H1 (cell line): Measurements from ENCODE around the gene FGR. TPM values are rescaled to one million over a fixed set of nuclear protein-coding genes. Genes with fewer than 3 reads are reported as not detected.

Experiments
- CTCF ChIA-PET: fragments of 300-600 bp; sonication (Branson Sonifier 250); formaldehyde crosslinking; loops from one replicate; lab custom pipeline; 2021; ENCODE audit not compliant: partially characterized antibody; lab: Charles Lee
- POLR2A ChIA-PET: fragments of 300-600 bp; sonication (Branson Sonifier 250); formaldehyde crosslinking; loops from one replicate; lab custom pipeline; 2021; ENCODE audit warnings: inconsistent platforms; ENCODE audit not compliant: partially characterized antibody; lab: Charles Lee
- DNase-seq, 2 experiments: peaks; one replicate each; pipeline versions ENCODE4 v3.0.0 to v3.0.0-alpha.2; 2010 to 2022; ENCODE audit warnings: low spot score in 2 of 2, low read depth in 1 of 2, mixed read lengths in 1 of 2
- FAIRE-seq: peaks from 2 replicates; lab custom pipeline; 2011; peaks lifted over from hg19 to GRCh38; lab: Jason Lieb, UNC
- H2AFZ ChIP-seq: 2 replicates; pipeline ENCODE4 v1.8.1; 2012; ENCODE audit warnings: low read length, inconsistent platforms
- H2AK5ac ChIP-seq: 2 replicates; pipeline ENCODE4 v1.6.1; 2013; ENCODE audit warnings: low read depth, low read length
- H2BK120ac ChIP-seq: replicated peaks from 2 replicates; pipeline ENCODE3; 2013; ENCODE audit warnings: low read depth, low read length, inconsistent platforms
- H2BK12ac ChIP-seq: 2 replicates; pipeline ENCODE4 v1.6.1; 2013; ENCODE audit warnings: low read depth, low read length
- H2BK15ac ChIP-seq: 2 replicates; pipeline ENCODE4 v1.6.1; 2013; ENCODE audit warnings: low read length
- H2BK20ac ChIP-seq: 2 replicates; pipeline ENCODE4 v1.6.1; 2013; ENCODE audit warnings: low read length
- H2BK5ac ChIP-seq: 2 replicates; pipeline ENCODE4 v1.6.1; 2013; ENCODE audit warnings: low read depth, low read length
- H3K14ac ChIP-seq: 2 replicates; pipeline ENCODE4 v1.6.1; 2013; ENCODE audit warnings: inconsistent platforms; ENCODE audit not compliant: insufficient read length
- H3K18ac ChIP-seq: 2 replicates; pipeline ENCODE4 v1.6.1; 2013; ENCODE audit warnings: low read length; ENCODE audit errors: extremely low read depth
- H3K23ac ChIP-seq: 2 replicates; pipeline ENCODE4 v1.6.1; 2013; ENCODE audit warnings: inconsistent platforms; ENCODE audit not compliant: insufficient read length
- H3K23me2 ChIP-seq: 2 replicates; pipeline ENCODE4 v1.6.1; 2013; ENCODE audit warnings: low read depth, low read length
- H3K27ac ChIP-seq: 2 replicates; pipeline ENCODE4 v1.6.1; 2011; ENCODE audit warnings: low read depth, low read length, inconsistent platforms
- H3K27me3 ChIP-seq, 4 experiments: replicated peaks in 1 of 4; 1 replicate in 1 of 4; 2 replicates in 3 of 4; pipeline versions ENCODE4 v1.6.1 to v1.8.1; 2011 to 2013; ENCODE audit warnings: low read length in 3 of 4, mild to moderate bottlenecking in 3 of 4, inconsistent platforms in 2 of 4, mixed read lengths in 2 of 4, moderate library complexity in 1 of 4; ENCODE audit not compliant: control insufficient read depth in 3 of 4, insufficient read depth in 3 of 4; ENCODE audit errors: extremely low read depth in 1 of 4
- H3K36me3 ChIP-seq, 4 experiments: 2 replicates each; pipeline versions ENCODE4 v1.6.1 to v1.8.1; 2011 to 2013; ENCODE audit warnings: mild to moderate bottlenecking in 4 of 4, low read length in 3 of 4, moderate library complexity in 2 of 4, control low read depth in 1 of 4, inconsistent platforms in 1 of 4; ENCODE audit not compliant: insufficient read depth in 4 of 4, control insufficient read depth in 2 of 4
- H3K4ac ChIP-seq: replicated peaks from 2 replicates; pipeline ENCODE3; 2013; ENCODE audit warnings: low read length, low read depth, mixed read lengths, inconsistent platforms; ENCODE audit not compliant: insufficient read length
- H3K4me1 ChIP-seq, 4 experiments: replicated peaks in 1 of 4; 1 replicate in 1 of 4; 2 replicates in 3 of 4; pipeline versions ENCODE4 v1.6.1 to v1.8.1; 2011 to 2013; ENCODE audit warnings: low read length in 3 of 4, inconsistent platforms in 2 of 4, mixed read lengths in 1 of 4; ENCODE audit not compliant: insufficient read depth in 4 of 4, control insufficient read depth in 3 of 4
- H3K4me2 ChIP-seq, 2 experiments: 2 replicates each; pipeline versions ENCODE4 v1.6.1 to v1.8.1; 2011 to 2013; ENCODE audit warnings: low read depth in 2 of 2, low read length in 2 of 2, control low read depth in 1 of 2, inconsistent platforms in 1 of 2, mild to moderate bottlenecking in 1 of 2; ENCODE audit not compliant: insufficient read depth in 1 of 2
- H3K4me3 ChIP-seq, 4 experiments: fragments of 200-600, 300-600 bp in 1 of 4; sonication (generic), shearing (Covaris generic), sonication (Bioruptor Twin) in 1 of 4; 2 replicates each; pipeline versions ENCODE4 v1.5.1 to v1.8.1; 2011 to 2016; ENCODE audit warnings: low read length in 4 of 4, low read depth in 3 of 4, control low read depth in 2 of 4, inconsistent platforms in 2 of 4, mild to moderate bottlenecking in 2 of 4, mixed read lengths in 1 of 4, moderate library complexity in 1 of 4; ENCODE audit not compliant: insufficient read depth in 2 of 4; ENCODE audit errors: extremely low read depth in 1 of 4
- H3K56ac ChIP-seq: replicated peaks from 2 replicates; pipeline ENCODE3; 2013; ENCODE audit warnings: low read depth, mild to moderate bottlenecking, mixed read lengths, low read length, inconsistent platforms; ENCODE audit not compliant: insufficient read length
- H3K79me1 ChIP-seq: 2 replicates; pipeline ENCODE4 v1.6.1; 2013; ENCODE audit warnings: low read depth, low read length, control low read depth
- H3K79me2 ChIP-seq, 2 experiments: 2 replicates each; pipeline versions ENCODE4 v1.6.1 to v1.8.1; 2012 to 2013; ENCODE audit warnings: low read length in 2 of 2, mild to moderate bottlenecking in 2 of 2, inconsistent platforms in 1 of 2; ENCODE audit not compliant: insufficient read depth in 2 of 2, control insufficient read depth in 1 of 2
- H3K9ac ChIP-seq, 4 experiments: replicated peaks in 1 of 4; 1 replicate in 1 of 4; 2 replicates in 3 of 4; pipeline versions ENCODE4 v1.6.1 to v1.8.1; 2011 to 2013; ENCODE audit warnings: low read depth in 3 of 4, low read length in 3 of 4, control low read depth in 2 of 4, mild to moderate bottlenecking in 2 of 4, moderate library complexity in 2 of 4, inconsistent platforms in 1 of 4; ENCODE audit errors: extremely low read depth in 1 of 4
- H3K9me3 ChIP-seq, 2 experiments: 2 replicates each; pipeline versions ENCODE4 v1.6.1 to v1.8.1; 2012 to 2013; ENCODE audit warnings: mild to moderate bottlenecking in 2 of 2, moderate library complexity in 2 of 2, control low read depth in 1 of 2, inconsistent platforms in 1 of 2, low read depth in 1 of 2, low read length in 1 of 2, mixed read lengths in 1 of 2; ENCODE audit not compliant: insufficient read depth in 2 of 2
- H4K20me1 ChIP-seq, 2 experiments: replicated peaks in 1 of 2; 2 replicates each; pipeline versions ENCODE3 to v1.8.1; 2011 to 2013; ENCODE audit warnings: inconsistent platforms in 2 of 2, low read length in 2 of 2, mild to moderate bottlenecking in 1 of 2; ENCODE audit not compliant: insufficient read depth in 2 of 2, control insufficient read depth in 1 of 2
- H4K5ac ChIP-seq: 2 replicates; pipeline ENCODE4 v1.6.1; 2013; ENCODE audit warnings: low read length, low read depth, mixed read lengths, inconsistent platforms; ENCODE audit not compliant: insufficient read length
- H4K8ac ChIP-seq: 2 replicates; pipeline ENCODE4 v1.8.0; 2013; ENCODE audit warnings: mild to moderate bottlenecking, moderate library complexity, low read length, inconsistent platforms; ENCODE audit not compliant: insufficient read depth; ENCODE audit errors: extremely low read depth
- H4K91ac ChIP-seq: replicated peaks from 2 replicates; pipeline ENCODE3; 2013; ENCODE audit warnings: low read length, mixed read lengths, inconsistent platforms; ENCODE audit not compliant: insufficient read length
- BRCA1 ChIP-seq: IDR thresholded peaks from 2 replicates; pipeline ENCODE4 v1.6.1; 2012; ENCODE audit warnings: low read depth, low read length, improper control_type of control experiment
- CBX5 ChIP-seq: fragments of 300-800, 300-1000 bp; sonication (generic); IDR thresholded peaks from 2 replicates; pipeline ENCODE4 v1.7.1; 2016; ENCODE audit warnings: antibody characterized with exemption, low read length, low read depth
- CTCF ChIP-seq, 3 experiments: IDR thresholded peaks; 1 replicate in 2 of 3; 2 replicates in 1 of 3; pipeline versions ENCODE4 v1.5.1 to v1.6.1; 2011; ENCODE audit warnings: low read length in 3 of 3, mild to moderate bottlenecking in 3 of 3, inconsistent platforms in 2 of 3, low read depth in 1 of 3, moderate library complexity in 1 of 3; ENCODE audit not compliant: insufficient read depth in 1 of 3; ENCODE audit errors: control extremely low read depth in 1 of 3
- GABPA ChIP-seq: IDR thresholded peaks from 2 replicates; pipeline ENCODE4 v1.6.1; 2011; ENCODE audit warnings: mild to moderate bottlenecking, low read length, moderate library complexity, borderline replicate concordance; ENCODE audit not compliant: insufficient read depth
- KDM5A ChIP-seq: fragments of 200-600 bp; IDR thresholded peaks from 2 replicates; pipeline ENCODE4 v1.7.1; 2012; ENCODE audit warnings: mild to moderate bottlenecking, low read length, inconsistent platforms, mixed read lengths
- MAFK ChIP-seq: IDR thresholded peaks from 2 replicates; pipeline ENCODE4 v1.6.1; 2012; ENCODE audit warnings: low read depth, mild to moderate bottlenecking, improper control_type of control experiment, low read length
- PHF8 ChIP-seq: fragments of 200-600 bp; sonication (generic); conservative IDR thresholded peaks from 2 replicates; pipeline ENCODE4 v1.7.1; 2012; ENCODE audit warnings: low read depth, mild to moderate bottlenecking, inconsistent platforms, low read length, moderate library complexity
- SP4 ChIP-seq: IDR thresholded peaks from 2 replicates; pipeline ENCODE4 v1.6.1; 2012; ENCODE audit warnings: low read length, inconsistent platforms
- TEAD4 ChIP-seq: IDR thresholded peaks from 2 replicates; pipeline ENCODE4 v1.6.1; 2012; ENCODE audit warnings: low read depth, low read length, inconsistent platforms, mixed read lengths
- WGBS, 2 experiments: shearing (Covaris generic) in 1 of 2; methylation state at CpG; one replicate each; pipeline versions ENCODE4 v1.1.6 to v1.1.7; 2013 to 2015; ENCODE audit warnings: low lambda C conversion rate in 2 of 2, mixed read lengths in 2 of 2, inconsistent platforms in 1 of 2, low coverage in 1 of 2, missing lambda C conversion rate in 1 of 2; ENCODE audit not compliant: insufficient replicate concordance in 2 of 2, insufficient coverage in 1 of 2, insufficient read length in 1 of 2; ENCODE audit errors: extremely low coverage in 1 of 2, missing lambda C conversion rate in 1 of 2; 5-methylcytosine and 5-hydroxymethylcytosine counted together
- polyA plus RNA-seq, 7 experiments: library from polyadenylated mRNA; depleted of rRNA in 3 of 7; stranded (reverse) in 5 of 7; unstranded in 2 of 7; fragments of >200 nt in 5 of 7; fragments of 200-250 nt in 2 of 7; gene quantifications; 1 replicate in 5 of 7; 2 replicates in 1 of 7; 4 replicates in 1 of 7; pipeline versions ENCODE4 v1.2.1 to v1.2.3, GENCODE V29; 2011 to 2013; ENCODE audit warnings: missing spikeins in 2 of 7, mixed read lengths in 2 of 7
- total RNA-seq: library from RNA; stranded (reverse); fragmentation: NEBNext Ultra II Directional; extraction: Animal tissue kit (Norgen Biotek cat#: 25700); gene quantifications from 2 replicates; pipeline ENCODE4 v1.2.1, GENCODE V29; 2021

Gene FGR
- total and polyA plus RNA-seq, 2 of the 8 experiments (the other 6 are each of a cell fraction or from before 2014, with no cell fraction given): 0.22 to 0.95 TPM

DNA sequence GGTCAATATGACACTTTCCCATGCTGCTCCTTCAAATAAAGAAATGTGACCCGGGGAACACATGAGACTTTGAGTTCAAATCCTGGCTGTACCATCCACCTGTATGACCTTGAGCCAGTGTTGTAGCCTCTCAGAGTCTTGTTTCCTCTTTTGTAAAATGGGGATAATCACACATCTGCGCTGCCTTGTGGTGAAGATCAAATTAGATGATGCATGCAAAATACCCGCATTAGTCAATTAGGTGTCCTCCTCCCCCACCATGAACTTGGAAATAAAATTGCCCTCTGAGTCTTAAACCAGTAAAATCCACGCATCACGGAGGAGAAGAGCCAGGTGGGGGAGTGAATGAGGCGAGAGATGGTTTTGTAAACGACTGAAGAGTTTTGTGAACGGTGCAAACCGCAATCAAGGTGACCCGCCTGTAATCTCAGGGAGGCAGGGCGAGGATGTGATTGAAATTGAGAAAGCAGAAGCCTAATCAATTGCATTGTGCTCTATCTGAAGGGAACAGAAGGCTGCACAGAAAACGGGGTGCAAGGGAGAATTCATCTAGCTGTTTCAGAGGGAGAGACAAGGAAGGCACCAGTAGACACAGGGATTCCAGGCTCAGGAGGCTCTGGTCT lies 25.3 kb downstream of the FGR start:
- 90% methylated on average over 12 of the region's 12 CpGs; no CpG with 5 or more reads in 1 of the 2 experiments for WGBS, 2 experiments
- FAIRE-seq: no peak
- no peak for DNase-seq
- ChIA-PET POLR2A (interaction anchor here (6.4 kb wide), 1 partner anchor 37 kb away, joined by 97 read pairs; no protein-coding TSS in a partner anchor), CTCF (interaction anchor here (0.5 to 37.8 kb wide), 26 partner anchors 9 to 1931 kb away, joined by 3 to 1807 read pairs (median 9); partner anchors contain the start of genes CD164L2 and IFI6)
- no peak overlapping the region for H2BK20ac ChIP-seq
- H3K23ac ChIP-seq: no peak overlapping the region
- TF ChIP-seq KDM5A: no peak
- no peak for TF ChIP-seq MAFK
- TF ChIP-seq CTCF (IDR thresholded peaks at IDR 0.05; ENCODE audit: control extremely low read depth in 1 of 3, insufficient read depth in 1 of 3, low read depth in 1 of 3, low read length in 3 of 3): no peak
- no peak for TF ChIP-seq BRCA1
- TF ChIP-seq TEAD4: no peak
- TF ChIP-seq SP4: no peak
- no peak for TF ChIP-seq CBX5
- TF ChIP-seq PHF8: no peak
- no peak for TF ChIP-seq GABPA
- no peaks in the 10 kb centered on the region for H3K79me2 ChIP-seq
- no peak overlapping the region for H2AFZ ChIP-seq
- no peak overlapping the region for H2BK120ac ChIP-seq
- H3K4me3 ChIP-seq: no peak overlapping the region
- no peak overlapping the region for H3K4me2 ChIP-seq
- H3K79me1 ChIP-seq: no peaks in the 10 kb centered on the region
- no peaks in the 10 kb centered on the region for H3K36me3 ChIP-seq
- H2BK5ac ChIP-seq: no peak overlapping the region
- no peak overlapping the region for H3K18ac ChIP-seq
- H3K4ac ChIP-seq: no peak overlapping the region
- no peak overlapping the region for H4K5ac ChIP-seq
- peak overlapping the region; percentile 91; the same call in 1 of the 2 replicates for H2BK12ac ChIP-seq
- H3K56ac ChIP-seq: no peak overlapping the region
- H3K27ac ChIP-seq: no peak overlapping the region
- H3K4me1 ChIP-seq: peaks cover 20 to 40% (median 24%) of the 10 kb centered on the region in 4 experiments
- H2BK15ac ChIP-seq: no peak overlapping the region; the same call in 1 of the 2 replicates
- H4K8ac ChIP-seq: no peak overlapping the region
- H3K27me3 ChIP-seq: no peaks in the 10 kb centered on the region
- no peak overlapping the region for H3K9ac ChIP-seq
- H3K9me3 ChIP-seq: no peaks in the 10 kb centered on the region
- H4K91ac ChIP-seq: no peak overlapping the region
- peaks cover 0 to 2% of the 10 kb centered on the region in 2 experiments for H4K20me1 ChIP-seq
- H2AK5ac ChIP-seq: no peak overlapping the region
- no peaks in the 10 kb centered on the region; the same call in none of the 2 replicates for H3K23me2 ChIP-seq
- no peak overlapping the region for H3K14ac ChIP-seq
